IMR-90 (cell line): ENCODE measurements around the gene CNPY4. TPM values are rescaled to one million over a fixed set of nuclear protein-coding genes. Genes with fewer than 3 reads are reported as not detected.

Experiments used
- ATAC-seq: fragments of 200-7000 bp; cut with Tn5 transposase; 2 replicates; pipeline ENCODE4 v1.9.1; 2020; ENCODE audit warnings: low read depth, mild to moderate bottlenecking, moderate library complexity
- BruUV-seq: library from RNA; stranded (reverse); fragments of 400-500 nt; replicated peaks from 2 replicates; lab custom pipeline; 2021; lab: Mats Ljungman, UMichigan
- CTCF ChIA-PET: fragments of 300-600 bp; formaldehyde crosslinking; extraction: SDS; loops from one replicate; lab custom pipeline; 2021; ENCODE audit warnings: antibody characterized with exemption; lab: Yijun Ruan, JAX
- POLR2A ChIA-PET: fragments of 300-600 bp; sonication (Branson Sonifier 250); formaldehyde crosslinking; loops from one replicate; lab custom pipeline; 2022; ENCODE audit warnings: antibody characterized with exemption; ENCODE audit not compliant: unreplicated experiment; lab: Charles Lee
- DNase-seq: peaks from one replicate; pipeline ENCODE4 v3.0.0; 2013
- H2AFZ ChIP-seq: replicated peaks from 2 replicates; pipeline ENCODE3; 2013; ENCODE audit warnings: low read length, mild to moderate bottlenecking; ENCODE audit not compliant: poor library complexity
- H2AK5ac ChIP-seq: 2 replicates; pipeline ENCODE4 v1.6.1; 2013; ENCODE audit warnings: low read depth, low read length, inconsistent platforms
- H2AK9ac ChIP-seq: replicated peaks from 2 replicates; pipeline ENCODE3; 2013; ENCODE audit warnings: mild to moderate bottlenecking, low read depth, low read length, moderate library complexity; ENCODE audit not compliant: poor library complexity
- H2BK120ac ChIP-seq: 2 replicates; pipeline ENCODE4 v1.6.1; 2013; ENCODE audit warnings: low read depth, low read length, inconsistent platforms
- H2BK15ac ChIP-seq: 3 replicates; pipeline ENCODE4 v1.6.1; 2013; ENCODE audit warnings: low read depth, low read length, inconsistent platforms
- H2BK20ac ChIP-seq: 2 replicates; pipeline ENCODE4 v1.6.1; 2013; ENCODE audit warnings: low read depth, mild to moderate bottlenecking, inconsistent platforms, low read length, moderate library complexity
- H2BK5ac ChIP-seq: 2 replicates; pipeline ENCODE4 v1.6.1; 2013; ENCODE audit warnings: mild to moderate bottlenecking, low read depth, low read length, inconsistent platforms; ENCODE audit not compliant: poor library complexity, severe bottlenecking
- H3K14ac ChIP-seq: replicated peaks from 2 replicates; pipeline ENCODE4 v1.6.1; 2013; ENCODE audit warnings: low read depth, low read length, inconsistent platforms
- H3K18ac ChIP-seq: 2 replicates; pipeline ENCODE4 v1.6.1; 2013; ENCODE audit warnings: low read depth, low read length, control low read depth
- H3K23ac ChIP-seq: 2 replicates; pipeline ENCODE4 v1.6.1; 2013; ENCODE audit warnings: low read depth, low read length, inconsistent platforms
- H3K27ac ChIP-seq: 2 replicates; pipeline ENCODE4 v1.5.1; 2013; ENCODE audit warnings: mild to moderate bottlenecking, control low read depth, low read length; ENCODE audit not compliant: insufficient read depth
- H3K27me3 ChIP-seq: 2 replicates; pipeline ENCODE4 v1.6.1; 2013; ENCODE audit warnings: low read length; ENCODE audit not compliant: control insufficient read depth, insufficient read depth
- H3K36me3 ChIP-seq: 2 replicates; pipeline ENCODE4 v1.6.1; 2013; ENCODE audit warnings: low read length, mixed read lengths; ENCODE audit not compliant: control insufficient read depth, insufficient read depth
- H3K4ac ChIP-seq: 2 replicates; pipeline ENCODE4 v1.6.1; 2013; ENCODE audit warnings: low read depth, low read length, inconsistent platforms
- H3K4me1 ChIP-seq: 2 replicates; pipeline ENCODE4 v1.6.1; 2013; ENCODE audit warnings: low read length, mixed read lengths; ENCODE audit not compliant: control insufficient read depth, insufficient read depth
- H3K4me2 ChIP-seq: 2 replicates; pipeline ENCODE4 v1.6.1; 2013; ENCODE audit warnings: low read depth, mild to moderate bottlenecking, control low read depth, low read length, moderate library complexity
- H3K4me3 ChIP-seq: 2 replicates; pipeline ENCODE4 v1.5.1; 2013; ENCODE audit warnings: low read depth, mild to moderate bottlenecking, control low read depth, low read length, moderate library complexity; ENCODE audit not compliant: insufficient read depth
- H3K56ac ChIP-seq: 2 replicates; pipeline ENCODE4 v1.6.1; 2013; ENCODE audit warnings: low read length, inconsistent platforms; ENCODE audit not compliant: insufficient read depth; ENCODE audit errors: extremely low read depth
- H3K79me1 ChIP-seq, 2 experiments: 2 replicates each; pipeline ENCODE4 v1.6.1; 2013; ENCODE audit warnings: low read length in 2 of 2, inconsistent platforms in 1 of 2, low read depth in 1 of 2
- H3K9ac ChIP-seq: 2 replicates; pipeline ENCODE4 v1.6.1; 2013; ENCODE audit warnings: low read depth, low read length, control low read depth
- H3K9me1 ChIP-seq: 2 replicates; pipeline ENCODE4 v1.6.1; 2013; ENCODE audit warnings: low read length, inconsistent platforms; ENCODE audit not compliant: insufficient read depth
- H3K9me3 ChIP-seq: 2 replicates; pipeline ENCODE4 v1.6.1; 2013; ENCODE audit warnings: low read length; ENCODE audit not compliant: control insufficient read depth, insufficient read depth
- H4K20me1 ChIP-seq: 2 replicates; pipeline ENCODE4 v1.6.1; 2013; ENCODE audit warnings: low read length, inconsistent platforms; ENCODE audit not compliant: insufficient read depth
- H4K5ac ChIP-seq: 2 replicates; pipeline ENCODE4 v1.6.1; 2013; ENCODE audit warnings: mild to moderate bottlenecking, low read depth, low read length, control low read depth
- H4K8ac ChIP-seq, 2 experiments: 2 replicates each; pipeline ENCODE4 v1.6.1; 2013; ENCODE audit warnings: low read depth in 2 of 2, low read length in 2 of 2, control low read depth in 1 of 2, inconsistent platforms in 1 of 2
- H4K91ac ChIP-seq: 2 replicates; pipeline ENCODE4 v1.6.1; 2013; ENCODE audit warnings: low read depth, low read length, inconsistent platforms; ENCODE audit not compliant: insufficient read depth
- CTCF ChIP-seq: conservative IDR thresholded peaks from 2 replicates; pipeline ENCODE4 v1.5.1; 2012; ENCODE audit warnings: mild to moderate bottlenecking, low read depth, low read length, improper control_type of control experiment
- RAD21 ChIP-seq: IDR thresholded peaks from 2 replicates; pipeline ENCODE4 v1.6.1; 2012; ENCODE audit warnings: low read length, improper control_type of control experiment
- RCOR1 ChIP-seq: IDR thresholded peaks from 2 replicates; pipeline ENCODE4 v1.6.1; 2012; ENCODE audit warnings: mild to moderate bottlenecking, low read length, improper control_type of control experiment; ENCODE audit not compliant: insufficient replicate concordance
- SMC3 ChIP-seq: fragments of 150-350 bp; IDR thresholded peaks from 2 replicates; pipeline ENCODE4 v1.6.1; 2016; ENCODE audit warnings: low read depth, mild to moderate bottlenecking, antibody characterized with exemption, low read length, moderate library complexity
- WGBS, 2 experiments: methylation state at CpG; one replicate each; pipeline versions ENCODE4 v1.1.5 to v1.1.7; 2013; ENCODE audit warnings: missing lambda C conversion rate in 2 of 2; ENCODE audit not compliant: insufficient read length in 1 of 2; ENCODE audit errors: extremely low coverage in 2 of 2; 5-methylcytosine and 5-hydroxymethylcytosine counted together
- dilution Hi-C: fragments of 300-500 bp; cut with HindIII; formaldehyde crosslinking; loops from one replicate; pipeline ENCODE4 v1.14.3; 2018; ENCODE audit warnings: low sequenced_read_pairs; ENCODE audit not compliant: unreplicated experiment
- in situ Hi-C: fragments of 300-500 bp; cut with MboI; formaldehyde crosslinking; loops from 3 replicates; pipeline ENCODE4 v1.14.3; 2019; ENCODE audit warnings: low sequenced_read_pairs, inconsistent platforms, mixed read lengths
- intact Hi-C: fragments of 100-400 bp; cut with micrococcal nuclease; formaldehyde crosslinking; loops from 2 replicates; pipeline ENCODE4 v1.10.0; 2022
- polyA plus RNA-seq, 3 experiments: library from polyadenylated mRNA; depleted of rRNA; stranded (reverse); fragments of >200 nt; gene quantifications; 2 replicates each; pipeline ENCODE4 v1.2.3, GENCODE V29; 2012; ENCODE audit warnings: low replicate concordance in 1 of 3
- total RNA-seq: library from RNA; depleted of rRNA; stranded (reverse); fragments of >200 nt; gene quantifications from 2 replicates; pipeline ENCODE4 v1.2.3, GENCODE V29; 2012

The CNPY4 gene
- total and polyA plus RNA-seq, 2 of the 4 experiments (the other 2 are of a cell fraction) = 13.3 to 21.9 TPM

GRCh38 chr7:100132697-100133151 is 13.3 kb downstream of the CNPY4 start:
- TF ChIP-seq RCOR1 (no peak), RAD21 (peak; percentile 96), CTCF (peak; percentile 94), SMC3 (peak; percentile 93)
- peak; percentile 77 for ATAC-seq
- no peak overlapping the region for H3K4ac ChIP-seq
- H3K9ac ChIP-seq = no peak overlapping the region
- no peak overlapping the region for H2AK5ac ChIP-seq
- no peak overlapping the region for H3K4me3 ChIP-seq
- peaks cover 2% of the 10 kb centered on the region; the same call in 1 of the 2 replicates for H3K27me3 ChIP-seq
- no peak overlapping the region for H2BK5ac ChIP-seq
- in situ Hi-C loops (loop anchor here (10.0 kb wide), 1 partner anchor 212 kb away; no protein-coding TSS in a partner anchor), dilution Hi-C loops (no loop called here), intact Hi-C loops (loop anchor here (1.0 to 5.0 kb wide), 4 partner anchors 78 to 274 kb away; no protein-coding TSS in a partner anchor)
- WGBS, 2 experiments = 0% methylated on average over 1 of the region's 3 CpGs; no CpG with 5 or more reads in 1 of the 2 experiments
- H3K9me3 ChIP-seq = no peaks in the 10 kb centered on the region
- H3K23ac ChIP-seq = no peak overlapping the region
- no peak overlapping the region for H3K18ac ChIP-seq
- no TSS peak for BruUV-seq
- H3K4me1 ChIP-seq = peaks cover 2% of the 10 kb centered on the region; the same call in 1 of the 2 replicates
- H3K9me1 ChIP-seq = no peaks in the 10 kb centered on the region
- peak; percentile 66 for DNase-seq
- H3K14ac ChIP-seq = no peak overlapping the region
- no peak overlapping the region for H3K27ac ChIP-seq
- no peak overlapping the region for H3K56ac ChIP-seq
- no peak overlapping the region for H4K5ac ChIP-seq
- H2BK15ac ChIP-seq = no peak overlapping the region
- no peak overlapping the region for H3K4me2 ChIP-seq
- peak overlapping the region; percentile 76 for H2AFZ ChIP-seq
- ChIA-PET CTCF (interaction anchor here (0.8 to 0.9 kb wide), 4 partner anchors 11 to 86 kb away, joined by 3 read pairs; partner anchors contain the start of gene LAMTOR4), POLR2A (no interaction called here)
- no peak overlapping the region for H2BK120ac ChIP-seq
- H4K91ac ChIP-seq = no peak overlapping the region
- no peak overlapping the region for H4K8ac ChIP-seq
- H2BK20ac ChIP-seq = no peak overlapping the region
- peaks cover 7 to 12% of the 10 kb centered on the region in 2 experiments; a peak in 3 of 4 replicates for H3K79me1 ChIP-seq
- no peak overlapping the region for H2AK9ac ChIP-seq
- H4K20me1 ChIP-seq = no peaks in the 10 kb centered on the region
- H3K36me3 ChIP-seq = no peaks in the 10 kb centered on the region
